HG02884 (cell line): ENCODE results near the gene ABLIM2.

Source experiments
- ATAC-seq: cut with Tn5 transposase; IDR thresholded peaks from one replicate; pipeline ENCODE4 v1.9.1; 2021; ENCODE audit warnings: mild to moderate bottlenecking, moderate library complexity; ENCODE audit not compliant: unreplicated experiment

The ABLIM2 gene

DNA sequence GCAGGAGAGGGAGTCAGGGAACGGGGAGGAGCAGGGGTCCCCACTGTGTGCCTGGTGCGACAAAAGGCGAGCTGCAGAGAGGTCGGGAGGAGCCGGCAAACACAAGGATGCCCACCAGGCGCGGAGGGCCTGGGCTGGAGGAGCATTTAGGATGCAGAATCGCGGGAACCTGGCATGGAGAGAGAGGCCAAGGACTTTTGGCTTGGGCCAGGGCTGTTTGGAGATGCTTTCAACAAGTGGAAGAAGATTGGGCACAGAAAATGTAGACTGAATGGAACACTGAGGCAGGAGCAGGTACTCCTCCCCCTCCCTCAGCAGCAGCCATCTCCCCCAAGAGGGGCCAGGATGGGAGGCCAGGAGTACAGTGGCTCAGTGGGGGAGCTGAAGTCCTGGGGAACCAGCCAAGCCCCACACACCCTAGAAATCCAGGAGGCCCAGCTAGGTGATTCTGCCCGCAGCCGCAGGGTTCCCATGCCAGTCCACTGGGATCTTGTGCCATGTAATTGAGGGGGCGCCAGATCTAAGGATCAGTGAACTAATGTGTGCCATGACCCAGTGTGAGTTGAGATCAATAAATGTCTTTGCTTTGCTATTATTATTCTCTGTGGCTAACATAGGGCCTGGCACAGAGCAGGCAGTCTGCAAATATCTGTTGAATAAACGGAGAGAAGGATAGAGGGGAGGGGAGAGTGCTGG lies 1.1 kb upstream of the ABLIM2 start:
- ATAC-seq: no peak

DNA sequence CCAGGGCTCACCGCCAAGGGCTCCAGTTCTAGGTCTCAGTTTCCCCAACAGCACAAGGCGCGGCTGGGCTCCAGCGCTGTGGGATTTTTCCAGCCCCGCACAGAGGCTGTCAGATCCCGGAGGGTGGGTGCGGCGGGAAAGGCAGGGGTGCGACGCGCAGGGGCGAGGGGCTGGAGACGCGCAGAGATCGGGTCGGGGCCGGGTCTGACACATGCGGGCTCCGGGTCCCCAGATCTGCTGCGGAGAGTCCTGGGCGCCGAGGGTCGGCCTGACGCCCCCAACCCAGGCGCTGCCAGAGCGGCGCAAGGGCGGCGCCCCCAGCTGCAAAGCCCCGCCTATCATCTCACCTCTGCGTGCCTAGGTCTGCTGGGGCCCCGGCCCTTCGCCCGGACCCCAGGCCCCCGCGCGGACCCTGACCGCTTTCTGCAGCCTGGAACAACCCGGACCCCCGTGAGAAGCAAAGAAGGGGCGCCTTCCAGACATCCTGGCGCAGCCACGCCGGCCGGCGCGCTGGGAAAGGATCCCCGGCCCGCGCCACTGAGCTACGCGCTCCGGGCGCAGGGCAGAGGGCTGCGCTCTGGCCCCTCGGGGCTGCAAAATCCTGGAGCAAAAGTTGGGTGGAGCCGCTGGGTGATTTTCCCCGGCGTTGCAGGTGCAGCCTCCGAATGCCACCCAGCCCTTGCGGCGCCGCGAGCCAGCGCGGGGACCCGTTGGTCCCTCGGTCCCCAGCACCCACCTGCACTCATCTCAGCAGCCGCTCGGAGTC lies 486 bp downstream of the ABLIM2 start:
- ATAC-seq: no peak

DNA sequence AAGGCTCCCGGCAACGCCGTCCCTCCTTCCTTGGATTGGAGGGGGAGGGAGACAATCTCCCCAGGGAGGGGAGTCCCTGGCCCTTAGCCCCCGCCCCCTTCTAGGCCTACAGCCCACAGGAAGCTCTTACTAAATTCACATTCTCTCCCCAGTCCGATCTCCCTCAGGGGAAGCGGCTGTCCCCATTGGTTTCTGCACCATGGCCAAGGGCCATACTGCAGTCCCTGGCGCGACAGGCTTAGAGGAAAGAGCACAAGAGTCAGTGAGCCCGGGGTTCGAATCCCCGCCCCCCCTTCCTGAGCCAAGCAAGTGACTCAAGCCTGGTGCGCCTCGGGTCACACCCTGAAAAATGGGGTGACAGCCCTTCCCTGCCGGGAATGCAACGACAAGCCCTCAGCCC lies 1.1 kb downstream of the ABLIM2 start:
- ATAC-seq: no peak

DNA sequence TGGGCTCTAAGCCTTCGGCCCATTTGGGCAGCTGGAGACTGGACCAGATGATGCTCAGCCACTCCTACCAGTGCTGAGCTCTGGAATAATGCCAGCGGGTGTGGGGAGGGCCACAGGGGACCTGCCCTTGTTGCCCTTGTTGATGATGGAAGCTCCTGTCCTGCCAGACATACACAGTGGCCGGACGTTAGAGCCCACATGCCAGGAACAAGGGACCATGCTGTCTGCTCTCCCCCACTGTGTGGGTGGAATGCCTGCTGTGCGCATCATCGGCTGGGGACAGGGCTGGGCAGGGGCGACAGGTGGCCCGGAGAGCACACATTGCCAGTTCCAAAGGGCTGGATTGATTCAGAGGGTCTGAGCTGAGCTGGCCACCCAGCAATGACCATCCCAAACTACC lies 2.0 kb downstream of the ABLIM2 start:
- ATAC-seq: no peak

DNA sequence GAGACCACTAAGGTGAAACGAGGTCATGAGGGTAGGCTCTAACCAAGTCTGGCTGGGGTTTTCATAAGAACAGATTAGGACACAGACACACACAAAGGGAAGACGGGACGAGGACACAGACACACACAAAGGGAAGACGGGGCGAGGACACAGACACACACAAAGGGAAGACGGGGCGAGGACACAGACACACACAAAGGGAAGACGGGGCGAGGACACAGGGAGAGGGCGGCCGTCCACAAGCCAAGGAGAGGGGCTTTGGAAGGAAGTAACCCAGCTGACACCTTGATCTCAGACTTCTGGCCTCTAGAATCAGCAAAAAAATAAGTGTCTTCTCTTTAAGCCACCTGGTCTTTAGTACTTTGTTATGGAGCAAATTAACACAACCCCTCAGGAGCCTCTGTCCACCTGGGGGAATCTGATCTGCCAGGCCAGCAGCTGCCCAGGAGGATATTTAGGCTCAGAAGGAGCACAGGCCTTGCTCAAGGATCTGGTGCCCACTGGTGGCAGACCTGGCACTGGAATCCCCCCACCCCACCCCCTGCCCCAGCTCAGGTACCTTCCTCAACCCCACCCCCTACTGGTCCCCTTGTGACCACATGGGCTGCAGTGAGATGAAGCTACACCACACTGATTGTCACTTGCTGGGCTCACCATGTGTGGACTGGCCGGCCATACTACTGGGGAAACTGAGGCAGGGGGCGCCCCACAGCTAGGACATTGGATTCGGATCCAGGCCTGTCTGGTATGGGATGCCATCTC lies 2.8 kb downstream of the ABLIM2 start:
- ATAC-seq: no peak

DNA sequence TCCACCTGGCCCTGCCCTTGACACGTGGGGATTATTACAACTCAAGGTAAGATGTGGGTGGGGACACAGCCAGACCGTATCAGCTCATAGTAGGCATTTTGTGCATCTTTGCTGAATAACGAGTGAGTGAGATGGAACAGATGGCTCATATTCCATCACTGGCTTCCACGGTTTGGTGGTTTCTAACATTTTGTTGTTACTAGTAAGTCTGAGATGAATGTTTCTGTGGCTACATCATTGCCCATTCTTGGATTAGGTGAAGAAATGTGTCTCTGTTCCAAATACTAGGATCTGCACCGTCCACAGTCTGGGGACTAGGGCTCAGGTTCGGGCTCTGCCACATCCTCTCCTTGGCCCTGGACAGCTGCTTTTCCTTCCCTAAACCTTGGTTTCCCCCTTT lies 3.6 kb downstream of the ABLIM2 start:
- no peak for ATAC-seq

DNA sequence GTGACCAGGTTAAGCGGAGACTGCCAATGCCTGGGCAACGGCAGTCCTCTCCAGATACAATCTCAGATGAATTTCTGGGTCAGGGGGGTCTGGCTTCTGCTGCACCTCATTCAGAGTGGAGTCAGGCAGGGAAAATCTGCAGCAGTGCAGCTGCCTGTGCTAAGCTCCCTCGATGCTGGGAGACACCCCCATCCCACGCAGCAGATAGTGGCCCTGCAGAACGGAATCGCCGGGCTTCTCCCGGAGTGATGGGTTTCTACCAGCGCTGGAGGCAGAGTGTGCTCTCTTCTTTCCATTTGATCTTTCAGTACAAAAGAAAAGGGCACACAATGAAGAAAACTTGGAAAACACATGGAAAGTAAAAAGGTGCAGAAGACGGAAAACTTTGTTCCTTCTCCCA lies 5.2 kb downstream of the ABLIM2 start:
- ATAC-seq: no peak

DNA sequence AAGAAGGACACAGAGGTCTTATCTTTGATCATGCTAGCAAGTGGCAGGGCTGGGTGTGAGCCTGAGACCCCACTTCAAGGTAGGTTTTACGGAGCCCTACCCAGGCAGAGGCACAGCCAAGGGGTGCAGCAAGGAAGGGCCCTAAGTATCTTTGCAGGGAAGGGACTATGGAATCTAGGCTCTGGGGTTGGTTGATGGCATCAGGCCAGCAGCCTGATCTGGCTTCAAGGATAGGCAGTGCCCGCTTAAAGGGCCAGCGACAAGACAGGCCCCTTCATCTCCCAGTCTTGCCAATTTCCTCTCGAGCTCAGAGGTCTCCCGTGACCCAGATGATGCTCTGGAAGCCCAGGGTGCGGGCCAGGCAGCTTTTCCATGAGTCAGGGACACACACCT lies 5.8 kb downstream of the ABLIM2 start:
- no peak for ATAC-seq

DNA sequence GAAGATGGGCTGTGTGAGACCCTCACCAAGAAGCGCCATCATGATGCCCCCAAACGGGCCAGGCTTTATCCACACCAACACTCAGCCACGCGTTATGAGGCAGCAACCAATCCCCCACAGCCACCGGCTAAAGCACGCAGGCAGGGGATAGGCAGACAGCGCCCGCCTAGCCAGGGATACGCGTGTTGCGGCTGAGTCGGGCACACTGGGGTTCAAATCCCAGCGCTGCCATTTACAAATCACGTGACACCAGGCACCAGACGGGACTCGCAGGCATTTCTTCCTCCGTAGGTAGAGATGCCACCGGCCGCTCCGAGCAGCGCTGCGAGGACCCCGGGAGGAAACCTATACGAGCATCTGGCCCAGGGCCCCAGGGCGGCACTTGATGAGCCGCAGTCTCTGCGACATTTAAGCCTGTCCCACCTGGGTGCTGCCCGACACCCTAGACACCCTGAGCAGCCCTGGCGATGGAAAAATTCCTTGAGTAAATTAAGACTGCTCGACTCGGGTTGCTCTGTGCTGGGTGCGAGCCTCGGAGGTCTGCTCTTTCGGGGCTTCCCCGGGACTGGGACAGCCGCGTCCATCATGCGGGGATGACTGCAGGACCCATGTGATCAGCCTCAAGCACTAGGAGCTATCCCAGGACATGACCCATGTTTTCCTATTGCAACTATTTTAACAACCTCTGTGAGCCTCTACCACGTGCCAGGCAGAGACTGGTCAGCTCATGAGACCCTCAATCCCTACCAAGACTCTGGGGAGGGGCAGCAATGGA lies 6.3 kb downstream of the ABLIM2 start:
- ATAC-seq: no peak

DNA sequence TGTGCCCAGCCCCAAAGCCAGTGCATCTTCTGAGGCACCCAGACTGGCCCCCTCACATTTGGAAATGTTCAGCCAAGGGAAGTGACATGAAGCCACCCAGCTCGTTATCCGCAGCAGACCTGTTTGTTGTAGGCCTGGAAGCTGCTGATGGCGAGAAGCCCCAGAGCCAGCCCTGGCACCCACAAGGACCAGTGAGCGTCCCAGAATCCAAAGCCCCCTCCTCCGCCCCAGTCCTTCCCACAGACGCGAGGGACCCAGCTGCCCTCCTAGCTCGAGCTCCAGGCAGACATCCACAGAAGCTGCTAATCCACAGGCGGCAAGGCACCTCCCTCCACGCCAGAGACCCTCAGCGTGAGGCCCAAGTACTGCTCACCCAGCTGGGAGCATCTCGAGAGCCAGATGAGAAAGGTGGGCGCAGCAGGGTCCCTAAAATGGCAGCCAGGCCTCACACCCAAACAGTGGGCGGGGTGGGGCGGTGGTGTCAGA lies 7.4 kb downstream of the ABLIM2 start:
- no peak for ATAC-seq

DNA sequence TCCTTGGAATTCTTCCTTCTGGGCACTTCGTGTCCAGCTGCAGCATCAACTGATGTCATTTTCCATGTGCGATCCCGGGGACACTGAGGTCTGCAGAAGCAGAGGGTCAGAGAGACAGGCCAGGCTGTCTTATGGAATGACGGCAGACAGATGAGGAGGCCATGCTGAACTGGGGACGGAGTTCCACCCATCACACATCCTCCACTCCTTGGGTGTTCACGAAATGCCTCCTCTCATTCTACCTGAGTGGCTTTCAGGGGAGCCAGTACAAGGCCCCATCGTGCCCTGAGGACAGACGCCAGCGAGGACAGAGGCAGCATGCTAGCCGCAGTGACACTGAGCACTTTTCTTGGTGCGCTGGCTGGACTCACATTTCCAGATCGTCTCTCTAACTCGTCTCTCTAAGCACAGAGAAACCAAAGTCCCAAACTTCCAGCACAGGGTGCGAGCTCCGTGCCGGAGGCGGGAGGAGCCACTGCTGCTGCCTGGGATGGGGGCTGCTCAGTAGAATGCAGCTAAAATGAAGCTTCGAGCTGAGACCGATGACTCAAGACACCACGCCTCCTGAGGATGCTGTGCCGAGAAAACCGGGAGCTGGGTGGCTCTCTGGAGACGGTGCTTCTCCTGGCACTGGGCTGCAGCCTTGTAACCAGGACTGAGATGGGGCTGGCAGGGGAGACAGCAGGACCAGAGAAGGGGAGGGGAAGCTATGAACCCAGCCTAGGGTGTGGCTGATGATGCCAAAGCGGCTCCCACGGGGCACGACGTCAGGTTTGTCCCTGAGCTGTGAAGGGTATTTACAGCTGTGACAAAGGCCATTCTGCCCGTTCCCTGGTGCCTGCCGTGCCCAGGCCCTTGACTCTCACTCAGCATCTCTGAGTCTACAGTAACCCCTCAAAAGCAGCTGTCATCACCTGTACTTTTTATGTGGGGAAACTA lies 8.2 kb downstream of the ABLIM2 start:
- ATAC-seq: no peak

DNA sequence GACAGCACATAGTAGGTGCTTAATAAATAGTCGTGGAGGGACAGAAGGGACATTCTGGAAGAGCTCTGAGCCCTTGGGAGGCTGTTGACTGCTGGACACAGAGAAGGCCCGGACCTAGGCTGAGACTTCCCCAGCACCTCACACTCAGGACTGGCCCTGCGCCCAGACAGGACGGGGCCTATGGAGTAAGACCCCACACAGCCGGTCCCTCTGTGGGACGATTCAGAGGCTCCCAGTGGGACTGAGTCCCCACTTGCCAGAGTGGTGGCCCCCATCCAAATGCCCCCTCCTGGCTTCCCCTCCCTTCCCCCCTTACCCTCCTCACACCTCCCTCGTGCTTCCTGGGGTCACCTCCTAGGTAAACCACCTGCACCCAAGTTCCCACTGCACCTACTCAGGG lies 8.9 kb downstream of the ABLIM2 start:
- no peak for ATAC-seq

DNA sequence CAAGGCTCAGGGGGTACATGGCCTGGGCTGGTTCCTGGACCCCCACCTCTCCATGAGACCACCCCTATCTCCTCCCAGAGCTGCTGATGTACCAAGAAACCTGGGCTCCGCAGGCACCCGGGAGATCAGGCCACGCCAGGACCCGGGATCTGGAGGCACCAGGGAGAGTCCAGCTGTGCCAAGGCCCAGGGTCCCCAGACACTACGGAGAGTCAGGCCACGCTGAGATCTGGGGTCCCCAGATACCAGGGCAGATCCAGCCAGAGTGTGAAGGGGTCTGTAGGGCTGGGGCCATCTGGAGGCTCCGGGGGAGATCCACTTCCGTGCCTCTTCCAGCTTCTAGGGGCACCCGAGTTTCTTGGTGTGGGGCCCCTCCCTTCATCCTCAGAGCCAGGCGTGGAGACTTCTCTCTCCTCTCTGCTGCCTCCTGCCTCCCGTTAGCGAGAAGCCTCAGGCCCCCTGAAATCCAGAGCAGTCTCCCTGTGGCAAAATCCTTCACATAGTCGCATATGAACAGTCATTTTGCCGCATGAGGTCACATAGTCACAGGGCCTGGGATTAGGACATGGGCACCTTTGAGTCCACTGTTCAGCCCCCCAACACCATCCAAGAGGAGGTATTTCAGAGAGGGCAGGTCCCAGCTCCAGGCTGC lies 9.7 kb downstream of the ABLIM2 start:
- no peak for ATAC-seq

DNA sequence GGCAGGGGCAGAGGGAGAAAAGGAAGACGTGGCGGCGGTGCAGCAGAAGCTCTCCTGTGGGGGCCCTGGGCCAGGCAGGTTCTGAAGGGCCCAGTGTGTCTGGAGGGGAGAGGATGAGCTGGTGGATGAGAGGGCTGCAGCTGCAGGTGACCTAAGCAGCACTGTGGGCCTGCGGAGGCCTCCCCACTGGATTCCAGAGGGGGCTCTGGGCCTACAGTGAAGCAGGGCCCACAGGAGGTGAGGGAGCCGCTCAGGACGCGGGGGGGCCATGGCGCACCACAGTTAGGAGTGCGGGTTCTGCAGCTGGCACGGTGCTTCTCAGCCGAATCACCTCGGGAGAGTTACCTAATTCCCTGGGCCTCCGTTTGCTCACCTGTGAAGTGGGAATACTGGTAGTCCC lies 10.5 kb downstream of the ABLIM2 start:
- ATAC-seq: no peak

DNA sequence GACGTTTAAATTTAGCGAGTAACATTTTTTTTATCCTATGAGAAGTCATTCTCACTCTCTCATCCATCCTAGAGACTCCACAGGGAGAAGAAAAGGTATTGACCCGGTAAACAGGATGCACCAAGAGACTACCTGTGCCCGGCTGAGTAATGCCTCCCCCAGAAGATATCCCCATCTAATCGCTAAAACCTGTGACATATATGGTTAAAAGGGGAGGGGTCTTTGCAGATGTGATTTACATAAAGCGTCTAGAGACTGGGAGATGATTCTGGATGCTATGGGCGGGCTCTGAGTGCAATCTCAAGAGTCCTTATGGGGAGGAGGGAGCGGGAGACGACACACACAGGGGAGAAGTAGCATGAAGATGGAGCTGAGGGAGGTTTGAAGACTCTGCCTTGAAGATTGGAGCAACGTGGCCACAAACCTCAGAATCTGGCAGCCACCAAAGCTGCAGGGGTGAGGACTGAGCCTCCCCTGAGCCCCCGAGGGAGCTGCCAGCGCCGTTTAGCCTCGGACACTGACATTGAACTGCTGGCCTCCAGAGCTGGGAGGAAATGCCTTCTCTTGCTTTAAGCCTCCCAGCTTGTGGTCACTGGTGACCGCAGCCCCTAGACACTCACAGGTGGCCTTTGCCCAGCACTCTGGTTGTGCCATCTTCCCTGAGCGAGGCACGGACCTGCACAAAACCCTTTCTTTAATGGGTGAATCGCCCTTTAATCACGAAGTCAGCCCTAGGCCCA lies 11.2 kb downstream of the ABLIM2 start:
- no peak for ATAC-seq

DNA sequence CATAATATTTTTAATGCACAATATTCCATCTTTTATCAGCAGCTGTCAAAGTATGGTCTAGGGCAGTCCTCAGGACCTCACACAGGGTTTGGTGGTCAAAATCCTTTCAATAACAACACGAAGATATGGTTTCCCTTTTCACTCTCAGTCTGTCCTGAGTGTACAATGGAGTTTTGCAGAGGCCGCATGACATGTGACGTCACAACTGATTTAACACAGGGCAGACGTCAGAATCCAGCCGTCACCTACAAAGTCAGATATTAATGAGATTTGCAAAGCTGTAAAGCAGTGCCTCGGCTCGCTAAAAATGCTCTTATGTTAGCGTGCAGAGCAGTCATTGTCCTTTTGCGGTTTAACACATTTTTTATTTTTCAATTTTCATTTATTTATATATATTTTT lies 12.5 kb downstream of the ABLIM2 start:
- no peak for ATAC-seq

DNA sequence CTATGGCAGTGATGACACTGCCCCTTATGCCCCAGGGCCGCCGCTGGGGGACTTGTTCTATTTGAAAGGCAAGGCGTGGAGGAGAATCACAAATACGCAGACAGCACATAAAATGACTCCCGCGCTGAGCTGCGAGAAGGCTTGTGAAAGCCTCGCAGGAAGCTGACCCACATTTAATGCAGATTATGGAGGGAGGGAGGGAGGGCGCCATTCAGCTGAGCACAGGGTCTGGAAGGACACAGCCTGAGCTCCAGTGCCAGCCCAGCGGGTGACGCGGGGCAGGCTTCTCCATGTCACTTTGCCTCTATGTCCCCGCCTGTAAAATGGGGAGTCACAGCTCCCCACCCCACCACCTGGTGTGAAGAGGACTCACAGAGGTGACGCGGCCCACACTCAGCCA lies 14.3 kb downstream of the ABLIM2 start:
- no peak for ATAC-seq

DNA sequence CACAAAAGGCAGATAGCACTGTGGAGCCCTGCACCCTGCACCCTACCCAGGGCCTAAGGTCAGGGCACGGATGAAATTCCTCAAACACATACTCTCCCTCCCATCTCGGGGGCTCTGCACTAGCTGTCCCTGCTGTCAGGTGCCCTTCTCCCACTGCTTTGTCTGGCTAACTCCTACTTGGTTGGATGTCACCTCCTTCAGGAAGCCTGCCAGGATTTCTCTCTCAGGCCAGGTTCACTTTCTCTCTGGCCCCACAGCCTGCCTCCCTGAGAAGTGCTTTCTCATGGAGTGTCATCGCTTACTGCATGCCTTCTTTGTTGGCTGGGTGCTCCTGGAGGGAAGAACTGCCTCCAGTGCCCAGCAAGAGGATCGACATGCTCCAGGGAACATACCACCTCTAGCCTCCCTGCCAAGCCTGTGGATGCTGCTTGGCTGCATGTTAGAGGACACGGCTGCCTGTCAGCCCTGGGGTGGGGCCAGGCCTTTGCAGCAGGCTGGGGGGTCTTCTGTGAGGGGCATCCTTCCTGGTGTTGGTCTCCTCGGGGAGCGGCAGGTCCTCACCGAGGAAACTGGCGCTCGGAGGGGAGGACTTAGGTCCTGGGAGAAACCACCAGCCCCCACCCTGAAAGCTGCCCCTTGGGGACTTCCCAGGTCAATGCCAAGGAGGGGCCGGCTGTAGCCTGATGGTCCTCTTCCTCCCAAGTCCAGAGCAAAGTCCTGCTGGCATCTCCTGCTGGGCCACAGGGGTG lies 15.0 kb downstream of the ABLIM2 start:
- ATAC-seq: no peak
